Measurements from ENCODE around the gene GALR3.
"Not testable (repeated sequence)": the region's sequence is repeated elsewhere in the genome, so short reads cannot be mapped to it uniquely, and the experiment has no call there.

The GALR3 gene

DNA sequence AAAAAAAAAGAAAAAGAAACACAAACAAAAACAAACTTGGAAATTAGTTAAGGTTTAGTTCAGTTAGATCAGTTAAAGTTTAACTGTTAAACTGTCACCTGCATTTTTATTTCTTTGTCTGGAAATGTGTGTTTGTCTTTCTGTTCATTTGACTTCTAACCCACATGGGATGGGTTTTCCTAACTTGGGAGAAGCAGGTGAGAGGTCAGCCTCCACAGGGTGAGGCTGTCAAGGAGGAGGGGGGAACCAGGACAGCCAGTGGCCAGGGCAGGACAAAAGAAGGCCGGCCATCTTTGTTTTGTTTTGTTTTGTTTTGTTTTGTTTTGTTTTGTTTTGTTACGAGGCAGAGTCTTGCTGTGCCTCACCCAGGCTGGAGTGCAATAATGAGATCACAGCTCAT, 28.8 kb upstream of the GALR3 start:
- Mint-ChIP-seq H3K36me3 (ENCODE audit: insufficient read depth) (no peaks in the 10 kb centered on the region), H3K4me1 (ENCODE audit: low read depth in 2 of 2) (peaks cover 0 to 2% of the 10 kb centered on the region in 2 donors), H3K4me3 (no peak overlapping the region), H3K27me3 (no peaks in the 10 kb centered on the region), H3K9me3 (no peaks in the 10 kb centered on the region), H3K27ac (no peak overlapping the region)
- ATAC-seq (replicated peaks) (no peak), DNase-seq (no peak)

GRCh38 chr22:37796079-37796478, 27.1 kb upstream of the GALR3 start:
- H3K4me3 Mint-ChIP-seq: no peak overlapping the region
- no peaks in the 10 kb centered on the region for H3K36me3 Mint-ChIP-seq (ENCODE audit: insufficient read depth)
- no peaks in the 10 kb centered on the region for H3K9me3 Mint-ChIP-seq
- DNase-seq (no peak), ATAC-seq (replicated peaks) (no peak)
- peaks cover 0 to 8% of the 10 kb centered on the region in 2 donors for H3K27me3 Mint-ChIP-seq
- H3K4me1 Mint-ChIP-seq (ENCODE audit: low read depth in 2 of 2): peaks cover 0 to 2% of the 10 kb centered on the region in 2 donors
- no peak overlapping the region for H3K27ac Mint-ChIP-seq

DNA sequence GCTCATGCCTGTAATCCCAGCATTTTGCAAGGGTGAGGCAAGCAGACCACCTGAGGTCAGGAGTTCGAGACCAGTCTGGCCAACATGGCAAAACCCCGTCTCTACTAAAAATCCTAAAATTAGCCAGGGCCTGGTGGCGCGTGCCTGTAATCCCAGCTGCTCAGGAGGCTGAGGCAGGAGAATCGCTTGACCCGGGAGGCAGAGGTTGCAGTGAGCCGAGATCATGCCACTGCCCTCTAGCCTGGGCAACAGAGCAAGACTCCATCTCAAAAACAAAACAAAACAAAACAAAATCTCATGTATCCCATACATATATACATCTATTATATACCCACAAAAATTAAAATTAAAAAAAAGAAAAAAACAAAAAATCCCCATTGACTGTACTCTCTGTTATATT, 25.9 kb upstream of the GALR3 start:
- not testable (repeated sequence) for H3K9me3 Mint-ChIP-seq; ATAC-seq (replicated peaks); H3K27ac Mint-ChIP-seq; H3K4me1 Mint-ChIP-seq (ENCODE audit: low read depth in 2 of 2); H3K4me3 Mint-ChIP-seq; DNase-seq; H3K27me3 Mint-ChIP-seq; H3K36me3 Mint-ChIP-seq (ENCODE audit: insufficient read depth)

DNA sequence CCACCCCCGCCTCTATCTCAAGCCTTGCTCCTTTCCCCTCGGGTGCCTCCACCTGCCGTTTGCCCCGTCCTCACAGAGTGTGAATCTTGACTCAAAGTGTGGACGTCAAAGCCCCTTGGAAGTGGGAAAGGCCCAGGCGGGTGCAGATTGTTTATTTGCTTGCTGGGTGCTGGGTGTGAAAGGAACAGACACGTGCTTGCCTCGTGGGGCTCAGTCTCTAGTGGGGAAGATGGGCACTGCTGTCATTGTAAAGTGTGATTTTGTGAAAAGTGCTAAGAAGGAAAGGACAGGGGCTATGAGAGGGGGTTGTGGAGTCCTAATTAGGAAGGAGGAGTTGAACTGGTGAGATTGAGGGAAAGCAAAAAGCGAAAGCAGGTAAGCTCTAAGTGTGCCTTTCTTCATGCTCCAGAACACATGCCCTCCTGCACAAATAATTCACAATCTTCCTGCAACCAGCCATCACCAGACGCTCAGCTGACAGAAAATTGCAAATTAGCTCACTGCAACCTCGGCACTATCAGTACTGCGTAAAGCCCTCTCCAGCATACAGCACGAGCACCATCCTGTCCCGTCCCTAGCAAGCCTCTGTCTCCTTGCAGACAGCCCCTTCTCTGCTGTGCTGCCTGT, 25.2 kb upstream of the GALR3 start:
- Mint-ChIP-seq H3K9me3 (no peaks in the 10 kb centered on the region), H3K36me3 (ENCODE audit: insufficient read depth) (no peaks in the 10 kb centered on the region), H3K4me3 (no peak overlapping the region), H3K4me1 (ENCODE audit: low read depth in 2 of 2) (peaks cover 5 to 8% of the 10 kb centered on the region in 2 donors), H3K27ac (no peak overlapping the region), H3K27me3 (peaks cover 4 to 16% of the 10 kb centered on the region in 2 donors)
- DNase-seq (no peak), ATAC-seq (replicated peaks) (no peak)

DNA sequence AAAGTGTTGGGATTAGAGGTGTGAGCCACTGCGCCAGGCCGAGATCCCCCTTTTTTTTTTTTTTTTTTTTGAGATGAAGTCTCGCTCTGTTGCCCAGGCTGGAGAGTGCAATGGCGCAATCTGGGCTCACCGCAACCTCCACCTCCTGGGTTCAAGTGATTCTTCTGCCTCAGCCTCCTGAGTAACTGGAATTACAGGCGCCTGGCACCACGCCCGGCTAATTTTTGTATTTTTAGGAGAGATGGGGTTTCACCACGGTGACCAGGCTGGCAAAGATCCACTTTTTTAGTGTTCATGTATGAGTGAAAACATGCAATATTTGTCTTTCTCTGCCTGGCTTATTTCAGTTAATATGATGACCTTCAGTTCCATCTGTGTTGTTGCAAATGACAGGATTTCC, 23.2 kb upstream of the GALR3 start:
- H3K36me3 Mint-ChIP-seq (ENCODE audit: insufficient read depth); H3K27ac Mint-ChIP-seq; H3K9me3 Mint-ChIP-seq; H3K4me3 Mint-ChIP-seq; ATAC-seq (replicated peaks); DNase-seq: not testable (repeated sequence)
- Mint-ChIP-seq H3K27me3 (peaks cover 18 to 33% of the 10 kb centered on the region in 2 donors), H3K4me1 (ENCODE audit: low read depth in 2 of 2) (peaks cover 14 to 16% of the 10 kb centered on the region in 2 donors)

- no peak overlapping the region for H3K27ac Mint-ChIP-seq
- no peaks in the 10 kb centered on the region for H3K9me3 Mint-ChIP-seq
- peak overlapping the region; percentile 65 to 73 for H3K4me3 Mint-ChIP-seq
- peaks cover 3% of the 10 kb centered on the region for H3K36me3 Mint-ChIP-seq (ENCODE audit: insufficient read depth)
- H3K27me3 Mint-ChIP-seq: peaks cover 33 to 53% of the 10 kb centered on the region in 2 donors
- DNase-seq (no peak), ATAC-seq (replicated peaks) (no peak)
- peaks cover 20 to 25% of the 10 kb centered on the region in 2 donors for H3K4me1 Mint-ChIP-seq (ENCODE audit: low read depth in 2 of 2)
Observed at GRCh38 chr22:37801946-37802309, 21.3 kb upstream of the GALR3 start.

GRCh38 chr22:37802310-37803194, 20.6 kb upstream of the GALR3 start:
- DNase-seq: no peak
- ATAC-seq (replicated peaks): no peak
- Mint-ChIP-seq H3K27me3 (peaks cover 33 to 54% of the 10 kb centered on the region in 2 donors), H3K4me1 (ENCODE audit: low read depth in 2 of 2) (peaks cover 20 to 26% of the 10 kb centered on the region in 2 donors), H3K27ac (no peak overlapping the region), H3K9me3 (no peaks in the 10 kb centered on the region), H3K36me3 (ENCODE audit: insufficient read depth) (peaks cover 3% of the 10 kb centered on the region), H3K4me3 (peak overlapping the region; percentile 68 to 73)

DNA sequence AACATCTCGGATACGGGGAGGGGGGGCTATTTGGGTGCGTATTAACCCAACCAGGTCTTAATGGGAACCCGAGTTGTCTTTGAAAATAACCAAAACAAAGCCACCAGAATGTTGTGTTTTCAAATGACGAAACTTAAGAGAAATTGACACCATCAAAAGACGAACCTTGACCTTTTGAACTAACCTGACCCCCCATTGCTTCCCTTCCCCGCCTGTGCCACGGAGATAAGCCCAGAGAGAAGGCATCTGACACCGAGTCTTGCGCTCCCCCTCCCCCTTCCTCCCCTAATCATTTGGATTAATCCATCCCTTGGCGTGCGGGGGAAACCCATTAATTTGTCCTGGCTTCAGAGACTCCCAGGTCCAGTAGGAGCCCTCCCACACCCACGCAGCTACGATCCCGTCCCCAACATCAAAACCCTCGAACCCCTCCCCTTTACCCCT, 20.0 kb upstream of the GALR3 start:
- Mint-ChIP-seq H3K9me3 (no peaks in the 10 kb centered on the region), H3K4me3 (peak overlapping the region; percentile 68 to 73), H3K36me3 (ENCODE audit: insufficient read depth) (peaks cover 3% of the 10 kb centered on the region), H3K27ac (no peak overlapping the region), H3K4me1 (ENCODE audit: low read depth in 2 of 2) (peaks cover 22 to 33% of the 10 kb centered on the region in 2 donors), H3K27me3 (peaks cover 33 to 60% of the 10 kb centered on the region in 2 donors)
- ATAC-seq (replicated peaks) (no peak), DNase-seq (no peak)

- Mint-ChIP-seq H3K36me3 (ENCODE audit: insufficient read depth) (peaks cover 3% of the 10 kb centered on the region), H3K9me3 (no peaks in the 10 kb centered on the region), H3K4me3 (peak overlapping the region; percentile 73 to 80), H3K4me1 (ENCODE audit: low read depth in 2 of 2) (peaks cover 24 to 34% of the 10 kb centered on the region in 2 donors), H3K27me3 (peaks cover 33 to 65% of the 10 kb centered on the region in 2 donors), H3K27ac (no peak overlapping the region)
- ATAC-seq (replicated peaks) (no peak), DNase-seq (no peak)
Observed at GRCh38 chr22:37803639-37804351, 19.4 kb upstream of the GALR3 start.

- no peak for DNase-seq
- peak overlapping the region; percentile 73 to 80 for H3K4me3 Mint-ChIP-seq
- no peak for ATAC-seq (replicated peaks)
- H3K36me3 Mint-ChIP-seq (ENCODE audit: insufficient read depth): peaks cover 3% of the 10 kb centered on the region
- peaks cover 24 to 34% of the 10 kb centered on the region in 2 donors for H3K4me1 Mint-ChIP-seq (ENCODE audit: low read depth in 2 of 2)
- H3K27me3 Mint-ChIP-seq: peaks cover 33 to 71% of the 10 kb centered on the region in 2 donors
- no peaks in the 10 kb centered on the region for H3K9me3 Mint-ChIP-seq
- no peak overlapping the region for H3K27ac Mint-ChIP-seq
Observed at GRCh38 chr22:37804352-37804880, 18.8 kb upstream of the GALR3 start.

- Mint-ChIP-seq H3K4me3 (peak overlapping the region; percentile 73 to 80), H3K27ac (no peak overlapping the region), H3K4me1 (ENCODE audit: low read depth in 2 of 2) (peaks cover 24 to 34% of the 10 kb centered on the region in 2 donors), H3K27me3 (peaks cover 33 to 76% of the 10 kb centered on the region in 2 donors), H3K9me3 (no peaks in the 10 kb centered on the region), H3K36me3 (ENCODE audit: insufficient read depth) (peaks cover 3% of the 10 kb centered on the region)
- DNase-seq: peak; percentile 36 to 48 (median 43)
- ATAC-seq (replicated peaks): peak; percentile 29
Observed at GRCh38 chr22:37804881-37805809, 18.0 kb upstream of the GALR3 start.

- Mint-ChIP-seq H3K4me3 (peak overlapping the region; percentile 73 to 80), H3K4me1 (ENCODE audit: low read depth in 2 of 2) (peaks cover 24 to 34% of the 10 kb centered on the region in 2 donors), H3K27me3 (peaks cover 33 to 71% of the 10 kb centered on the region in 2 donors), H3K36me3 (ENCODE audit: insufficient read depth) (peaks cover 3% of the 10 kb centered on the region), H3K27ac (no peak overlapping the region), H3K9me3 (no peaks in the 10 kb centered on the region)
- DNase-seq (no peak), ATAC-seq (replicated peaks) (no peak)
Observed at GRCh38 chr22:37805810-37806277, 17.3 kb upstream of the GALR3 start.
